H7 (cell line): Measurements from ENCODE around the gene GOLGA8J. TPM values are rescaled to one million over a fixed set of nuclear protein-coding genes. Genes with fewer than 3 reads are reported as not detected.
"Not testable (repeated sequence)": the region's sequence is repeated elsewhere in the genome, so short reads cannot be mapped to it uniquely, and the experiment has no call there.

Experiments
- DNase-seq: peaks from one replicate; pipeline ENCODE4 v3.0.0; 2012
- H3K27me3 ChIP-seq: 2 replicates; pipeline ENCODE4 v1.6.0; 2011; ENCODE audit warnings: mild to moderate bottlenecking, low read length; ENCODE audit not compliant: control insufficient read depth, insufficient read depth
- H3K36me3 ChIP-seq: replicated peaks from 2 replicates; pipeline ENCODE4 v1.5.1; 2011; ENCODE audit warnings: low read length; ENCODE audit not compliant: control insufficient read depth, insufficient read depth
- H3K4me3 ChIP-seq: 2 replicates; pipeline ENCODE4 v1.5.1; 2011; ENCODE audit warnings: low read depth, mild to moderate bottlenecking, control low read depth, low read length, moderate library complexity; ENCODE audit not compliant: insufficient read depth
- total RNA-seq: library from RNA; depleted of rRNA; stranded (reverse); fragments of >200 nt; shearing (Covaris generic); gene quantifications from 2 replicates; pipeline ENCODE4 v1.2.3, GENCODE V29; 2014; rRNA removed

The GOLGA8J gene
- 0.24 TPM in 1 of 2 replicates, not detected in the other for total RNA-seq

DNA sequence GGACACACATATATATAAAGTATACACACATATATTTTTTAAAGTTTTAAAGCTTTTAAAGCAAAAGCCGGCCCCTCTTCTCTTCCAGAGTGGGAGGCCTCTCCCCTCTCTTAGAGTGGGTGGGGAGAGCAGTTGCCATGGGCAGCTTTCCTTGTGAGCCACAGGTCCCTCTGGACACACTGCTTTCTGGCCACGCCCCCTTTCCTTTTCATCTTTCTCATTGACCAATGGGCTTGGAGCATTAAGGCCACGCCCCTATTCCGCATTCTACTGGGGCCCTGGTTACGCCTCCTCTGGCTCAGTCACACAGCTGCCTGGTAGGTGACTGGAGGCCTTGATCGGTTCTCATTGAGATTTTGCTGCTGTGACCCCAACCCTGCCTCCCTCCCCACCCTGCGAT lies at the start of gene GOLGA8J:
Gene GOLGA8J, plus strand, starts transcription at position 301 of the 400 bp plus-strand sequence. Its CDS starts 98 bp downstream, at position 399.
- not testable (repeated sequence) for H3K27me3 ChIP-seq, H3K4me3 ChIP-seq, DNase-seq, H3K36me3 ChIP-seq

- Histone ChIP-seq H3K36me3 (no peaks in the 10 kb centered on the region), H3K4me3 (no peak overlapping the region), H3K27me3 (no peaks in the 10 kb centered on the region)
- DNase-seq = no peak
Measured at GRCh38 chr15:30033211-30033610, 49.5 kb upstream of the GOLGA8J start.

DNA sequence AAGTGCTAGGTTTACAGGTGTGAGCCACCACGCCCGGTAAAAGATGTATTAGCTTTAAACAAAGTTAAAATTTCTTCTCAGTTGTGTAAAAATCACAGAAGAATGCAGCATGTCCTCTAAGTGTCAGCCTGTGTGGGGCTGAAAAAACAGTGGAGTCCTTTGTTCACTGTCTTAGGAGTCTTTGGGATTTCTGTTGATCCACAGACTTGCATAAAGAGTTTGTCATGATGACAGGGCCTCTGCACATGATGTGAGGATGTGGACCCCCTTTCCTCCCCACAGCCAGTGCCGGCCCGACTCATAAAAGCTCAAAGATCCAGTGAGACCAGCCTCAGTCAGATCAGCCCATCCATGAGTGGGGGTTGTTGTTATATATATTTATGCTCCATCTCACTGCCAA lies 49.0 kb upstream of the GOLGA8J start:
- H3K36me3 ChIP-seq = no peaks in the 10 kb centered on the region
- no peak for DNase-seq
- H3K4me3 ChIP-seq = no peak overlapping the region
- no peaks in the 10 kb centered on the region for H3K27me3 ChIP-seq

DNA sequence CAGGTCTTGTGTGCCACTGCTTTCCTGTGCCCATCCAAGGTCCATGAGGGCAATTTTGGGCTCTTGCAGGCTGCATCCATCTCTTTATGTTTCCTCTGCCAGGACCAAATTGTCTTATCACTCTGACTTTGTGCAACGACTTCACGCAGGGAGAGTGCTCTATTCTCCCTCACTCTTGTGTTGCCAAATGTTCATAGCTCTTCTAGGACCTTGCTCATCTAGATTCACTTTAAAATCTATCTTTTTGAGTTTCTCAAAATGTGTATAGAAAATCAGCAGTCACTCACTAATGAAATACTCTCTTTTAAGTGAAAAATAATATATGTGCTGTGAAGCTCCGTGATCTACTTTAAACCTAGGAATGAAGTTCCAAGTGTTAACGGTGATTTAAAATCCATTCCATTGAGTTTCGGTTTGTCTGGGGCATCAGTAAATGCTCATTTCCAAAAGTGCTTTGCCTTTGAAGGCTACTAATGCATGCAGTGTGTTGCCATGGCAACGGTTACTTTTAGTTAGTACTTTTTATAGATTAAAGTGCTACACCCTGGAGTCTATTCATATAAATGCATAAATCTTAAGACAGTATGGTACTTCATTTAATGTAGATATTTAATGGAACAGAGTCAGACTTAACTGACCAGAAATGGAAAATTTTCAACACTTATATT lies 46.6 kb upstream of the GOLGA8J start:
- H3K27me3 ChIP-seq = no peaks in the 10 kb centered on the region
- H3K4me3 ChIP-seq = no peak overlapping the region
- H3K36me3 ChIP-seq = no peaks in the 10 kb centered on the region
- no peak for DNase-seq

DNA sequence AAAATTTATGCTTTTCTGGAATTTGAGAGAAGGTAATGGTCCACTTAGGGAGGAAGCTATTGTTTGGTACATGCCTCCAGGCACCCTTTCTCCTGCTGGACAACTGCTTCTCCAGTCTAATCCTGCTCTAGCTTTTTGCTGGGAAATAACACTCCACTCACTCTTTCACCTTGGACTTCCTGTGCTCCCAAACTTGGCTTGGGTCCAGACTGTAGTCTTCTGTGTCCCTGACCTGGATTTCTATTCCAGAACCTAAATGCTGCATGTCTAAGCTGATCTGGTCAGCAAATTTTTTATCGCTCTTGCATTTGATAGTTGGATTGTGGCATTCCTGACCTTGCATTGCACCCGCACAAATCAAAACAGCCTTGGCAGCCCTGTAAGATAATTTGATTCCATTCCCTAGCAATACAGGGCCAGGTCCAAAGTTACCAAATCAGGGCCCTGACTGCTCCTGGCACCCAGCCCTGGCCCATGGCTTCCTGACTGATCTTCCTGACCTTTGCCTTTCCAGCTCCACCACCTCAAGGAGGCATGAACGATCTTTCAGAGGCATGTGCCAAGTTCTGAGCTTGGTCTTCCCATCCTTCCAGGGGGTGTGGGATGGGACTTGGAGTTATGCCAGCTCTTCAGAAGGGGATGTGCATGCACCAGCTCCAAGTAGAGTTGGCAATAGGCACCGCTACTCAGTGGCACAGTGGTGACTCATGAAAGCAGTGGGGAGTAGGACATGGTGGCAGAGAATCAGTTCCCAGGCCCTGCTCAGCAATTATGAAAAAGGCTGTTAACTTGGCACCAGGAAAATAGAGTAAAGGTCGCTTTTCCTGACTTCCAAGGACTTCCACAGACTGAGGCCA lies 43.9 kb upstream of the GOLGA8J start:
- Histone ChIP-seq H3K4me3 (no peak overlapping the region), H3K27me3 (no peaks in the 10 kb centered on the region), H3K36me3 (no peaks in the 10 kb centered on the region)
- DNase-seq = no peak

DNA sequence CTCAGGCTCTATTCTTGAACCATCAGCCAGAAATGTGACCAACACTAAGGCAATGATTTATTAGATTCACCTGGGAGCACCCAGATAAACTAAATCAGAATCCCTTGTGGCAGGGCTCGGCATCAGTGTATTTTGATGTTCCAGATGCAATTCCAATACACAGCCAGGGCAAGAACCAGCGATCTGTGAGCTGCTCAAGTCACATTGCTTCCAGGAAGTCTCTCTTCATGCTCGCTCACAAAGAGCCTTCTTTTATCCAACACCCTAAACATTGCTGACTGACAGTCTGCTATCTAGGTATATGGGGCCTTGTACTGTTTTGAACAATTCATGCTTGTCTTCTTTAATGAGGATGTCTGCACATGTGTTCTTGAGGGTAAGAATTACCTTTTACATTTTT lies 40.9 kb upstream of the GOLGA8J start:
- H3K4me3 ChIP-seq = no peak overlapping the region

GRCh38 chr15:30042556-30042955 lies 40.2 kb upstream of the GOLGA8J start:
- Histone ChIP-seq H3K4me3 (no peak overlapping the region), H3K36me3 (no peaks in the 10 kb centered on the region), H3K27me3 (no peaks in the 10 kb centered on the region)
- no peak for DNase-seq

More for the DNA sequence above, 40.9 kb upstream of the GOLGA8J start:
- no peaks in the 10 kb centered on the region for H3K36me3 ChIP-seq
- no peak for DNase-seq
- no peaks in the 10 kb centered on the region for H3K27me3 ChIP-seq

GRCh38 chr15:30043211-30043655 lies 39.5 kb upstream of the GOLGA8J start:
- no peak overlapping the region for H3K4me3 ChIP-seq
- H3K27me3 ChIP-seq = no peaks in the 10 kb centered on the region
- H3K36me3 ChIP-seq = no peaks in the 10 kb centered on the region
- no peak for DNase-seq

GRCh38 chr15:30044377-30044776 lies 38.4 kb upstream of the GOLGA8J start:
- DNase-seq = peak; percentile 36
- Histone ChIP-seq H3K36me3 (no peaks in the 10 kb centered on the region), H3K4me3 (no peak overlapping the region), H3K27me3 (no peaks in the 10 kb centered on the region)

- H3K4me3 ChIP-seq, H3K36me3 ChIP-seq, DNase-seq, H3K27me3 ChIP-seq: not testable (repeated sequence)
Measured at GRCh38 chr15:30044826-30045225, 37.9 kb upstream of the GOLGA8J start.

GRCh38 chr15:30045248-30046041 lies 37.3 kb upstream of the GOLGA8J start:
- DNase-seq = peak; percentile 56
- H3K27me3 ChIP-seq, H3K36me3 ChIP-seq, H3K4me3 ChIP-seq: not testable (repeated sequence)

DNA sequence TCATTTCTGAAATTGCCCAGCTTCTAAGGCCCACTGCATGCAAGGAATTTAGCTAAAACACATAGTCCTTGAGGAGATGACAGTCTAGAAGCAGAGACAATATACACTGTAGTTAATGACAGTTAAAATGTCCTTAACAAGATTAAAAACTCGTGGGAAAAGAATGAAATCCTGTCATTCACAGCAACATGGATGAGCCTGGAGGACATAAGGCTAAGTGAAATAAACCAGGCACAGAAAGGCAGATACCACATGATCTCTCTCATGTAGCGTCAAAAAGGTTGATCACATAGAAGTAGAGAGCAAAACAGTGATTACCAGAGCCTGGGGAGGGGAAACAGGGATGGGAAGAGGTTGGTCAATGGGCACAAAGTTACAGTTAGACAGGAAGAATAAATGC lies 36.3 kb upstream of the GOLGA8J start:
- H3K27me3 ChIP-seq = no peaks in the 10 kb centered on the region
- H3K36me3 ChIP-seq = no peaks in the 10 kb centered on the region
- no peak for DNase-seq
- no peak overlapping the region for H3K4me3 ChIP-seq

DNA sequence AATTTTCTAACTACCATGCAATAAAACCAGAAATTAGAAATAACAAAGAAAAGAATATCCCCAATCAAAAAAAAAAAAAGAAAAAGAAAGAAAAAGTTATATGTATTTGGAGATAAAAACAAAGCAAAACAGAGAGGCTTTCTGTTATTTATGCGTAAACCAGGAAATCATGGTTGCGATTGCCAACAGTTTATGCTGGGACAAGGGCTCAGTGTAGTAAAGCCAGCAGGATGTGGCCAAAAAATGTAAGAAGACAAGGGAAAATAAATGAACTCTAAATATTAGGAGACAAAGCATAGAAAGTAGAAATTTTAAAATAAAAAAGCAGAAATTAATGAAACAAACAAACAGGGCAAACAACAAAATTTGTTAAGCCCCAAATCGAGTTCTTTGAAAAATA lies 27.2 kb upstream of the GOLGA8J start:
- no peak for DNase-seq
- no peak overlapping the region for H3K4me3 ChIP-seq
- no peaks in the 10 kb centered on the region for H3K36me3 ChIP-seq
- H3K27me3 ChIP-seq = no peaks in the 10 kb centered on the region

DNA sequence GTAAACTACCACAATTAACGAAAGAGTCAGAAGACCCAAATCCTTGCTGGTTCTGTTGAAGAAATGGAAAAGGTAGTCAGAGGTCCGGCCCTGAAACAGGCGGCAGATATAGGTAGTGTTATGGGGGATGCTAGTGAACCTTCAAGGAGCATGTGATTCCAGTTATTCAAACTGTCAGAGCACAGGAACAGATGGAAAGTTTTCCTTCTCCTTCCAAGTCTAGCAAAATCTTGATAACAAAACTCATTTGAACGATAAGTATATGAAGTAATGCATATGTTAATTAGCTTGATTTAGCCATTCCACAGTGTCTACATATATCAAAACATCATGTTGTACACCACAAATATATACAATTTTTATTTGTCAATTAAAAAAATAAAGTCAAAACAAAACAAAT lies 26.6 kb upstream of the GOLGA8J start:
- H3K4me3 ChIP-seq = no peak overlapping the region
- no peaks in the 10 kb centered on the region for H3K36me3 ChIP-seq
- H3K27me3 ChIP-seq = no peaks in the 10 kb centered on the region
- DNase-seq = no peak
